HuH-7 (cell line): ENCODE results near the gene S100A3.

Experiments used
- DNase-seq: peaks from one replicate; pipeline ENCODE4 v3.0.0; 2011; ENCODE audit warnings: low spot score

The S100A3 gene

GRCh38 chr1:153547560-153548551 is 1.2 kb downstream of the S100A3 start:
- no peak for DNase-seq

- no peak for DNase-seq
Measured at GRCh38 chr1:153546796-153547559, 2.1 kb downstream of the S100A3 start.

- DNase-seq: no peak
Measured at GRCh38 chr1:153546371-153546770, 2.7 kb downstream of the S100A3 start.

- peak; percentile 96 for DNase-seq
Measured at GRCh38 chr1:153545067-153546055, 3.7 kb downstream of the S100A3 start, which contains the start of gene S100A4. Gene S100A4 (minus strand): TSS chr1:153545806. CDS start chr1:153544794, 1,012 bp downstream.

GRCh38 chr1:153544453-153545066 is 4.5 kb downstream of the S100A3 start:
- DNase-seq: no peak

GRCh38 chr1:153543736-153544135 is 5.3 kb downstream of the S100A3 start:
- no peak for DNase-seq

- no peak for DNase-seq
Measured at GRCh38 chr1:153542956-153543711, 5.9 kb downstream of the S100A3 start.

GRCh38 chr1:153541641-153542590 is 7.1 kb downstream of the S100A3 start:
- no peak for DNase-seq

- DNase-seq: no peak
Measured at GRCh38 chr1:153540394-153541361, 8.4 kb downstream of the S100A3 start, which contains the start of gene S100A5. Gene S100A5 (minus strand): TSS chr1:153540934. CDS start chr1:153540191, 743 bp downstream.

- DNase-seq: no peak
Measured at GRCh38 chr1:153539395-153540093, 9.5 kb downstream of the S100A3 start.

- DNase-seq: no peak
Measured at GRCh38 chr1:153538315-153538821, 10.7 kb downstream of the S100A3 start.

- DNase-seq: no peak
Measured at GRCh38 chr1:153537376-153537730, 11.7 kb downstream of the S100A3 start.

- DNase-seq: no peak
Measured at GRCh38 chr1:153536671-153537375, 12.2 kb downstream of the S100A3 start.

- DNase-seq: peak; percentile 76
Measured at GRCh38 chr1:153536012-153536670, 12.9 kb downstream of the S100A3 start.

- no peak for DNase-seq
Measured at GRCh38 chr1:153535242-153536011, 13.6 kb downstream of the S100A3 start, which contains the start of gene S100A6. Gene S100A6 (minus strand): TSS chr1:153535991. CDS start chr1:153535339, 652 bp downstream.
